ENCODE data around the gene PLXNA2.

The PLXNA2 gene

GRCh38 chr1:208275083-208275482 lies 30.9 kb upstream of the PLXNA2 start:
- Histone ChIP-seq H3K27me3 (ENCODE audit: control insufficient read depth, insufficient read depth, low read length) (no peaks in the 10 kb centered on the region), H3K36me3 (ENCODE audit: control insufficient read depth, insufficient read depth, low read length) (no peaks in the 10 kb centered on the region), H3K4me3 (ENCODE audit: low read length) (no peak overlapping the region), H3K4me1 (ENCODE audit: control insufficient read depth, insufficient read depth, low read length) (no peaks in the 10 kb centered on the region), H3K9ac (ENCODE audit: low read length) (no peak overlapping the region), H3K27ac (ENCODE audit: low read depth, low read length) (no peak overlapping the region)

DNA sequence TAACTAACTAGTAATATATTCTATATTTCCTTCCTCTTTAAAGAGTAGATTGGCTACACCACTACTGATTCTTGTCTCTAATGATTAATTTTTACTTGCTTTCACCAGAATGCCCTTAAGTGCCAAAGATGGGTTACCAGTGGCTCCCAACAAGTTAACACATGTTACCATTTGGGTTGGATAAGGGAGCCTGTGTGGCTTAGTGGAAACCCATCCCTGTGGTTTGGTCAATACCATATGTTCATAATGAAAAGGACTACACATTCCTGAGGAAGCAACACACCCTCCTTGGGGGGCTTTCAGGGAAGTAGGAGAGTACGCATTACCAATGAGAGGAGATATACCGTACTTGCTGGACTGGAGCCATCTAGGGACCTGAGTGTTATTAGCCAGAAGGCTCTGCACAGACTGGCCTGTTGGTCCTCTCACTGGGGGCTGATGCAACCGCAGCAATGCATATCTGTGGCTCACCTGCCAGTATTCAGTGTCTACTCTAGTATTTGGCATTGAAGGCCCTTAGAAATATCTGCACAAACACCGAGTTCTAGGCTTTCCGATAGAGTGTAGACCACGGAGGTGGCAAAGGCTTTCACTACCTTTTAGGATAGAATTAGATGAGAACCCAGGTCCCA lies 29.3 kb upstream of the PLXNA2 start:
- H3K27me3 ChIP-seq (ENCODE audit: control insufficient read depth, insufficient read depth, low read length), result no peaks in the 10 kb centered on the region
- H3K4me1 ChIP-seq (ENCODE audit: control insufficient read depth, insufficient read depth, low read length), result no peaks in the 10 kb centered on the region
- H3K27ac ChIP-seq (ENCODE audit: low read depth, low read length), result no peak overlapping the region
- H3K4me3 ChIP-seq (ENCODE audit: low read length), result no peak overlapping the region
- no peak overlapping the region for H3K9ac ChIP-seq (ENCODE audit: low read length)
- H3K36me3 ChIP-seq (ENCODE audit: control insufficient read depth, insufficient read depth, low read length), result no peaks in the 10 kb centered on the region

GRCh38 chr1:208272713-208273112 lies 28.5 kb upstream of the PLXNA2 start:
- no peak overlapping the region for H3K9ac ChIP-seq (ENCODE audit: low read length)
- no peak overlapping the region for H3K4me3 ChIP-seq (ENCODE audit: low read length)
- H3K27me3 ChIP-seq (ENCODE audit: control insufficient read depth, insufficient read depth, low read length), result no peaks in the 10 kb centered on the region
- H3K36me3 ChIP-seq (ENCODE audit: control insufficient read depth, insufficient read depth, low read length), result no peaks in the 10 kb centered on the region
- H3K4me1 ChIP-seq (ENCODE audit: control insufficient read depth, insufficient read depth, low read length), result no peaks in the 10 kb centered on the region
- H3K27ac ChIP-seq (ENCODE audit: low read depth, low read length), result no peak overlapping the region

GRCh38 chr1:208272311-208272710 lies 28.1 kb upstream of the PLXNA2 start:
- Histone ChIP-seq H3K4me3 (ENCODE audit: low read length) (no peak overlapping the region), H3K27ac (ENCODE audit: low read depth, low read length) (no peak overlapping the region)

GRCh38 chr1:208271236-208271635 lies 27.1 kb upstream of the PLXNA2 start:
- no peaks in the 10 kb centered on the region for H3K4me1 ChIP-seq (ENCODE audit: control insufficient read depth, insufficient read depth, low read length)
- no peaks in the 10 kb centered on the region for H3K27me3 ChIP-seq (ENCODE audit: control insufficient read depth, insufficient read depth, low read length)

More at GRCh38 chr1:208272311-208272710, 28.1 kb upstream of the PLXNA2 start:
- Histone ChIP-seq H3K9ac (ENCODE audit: low read length) (no peak overlapping the region), H3K27me3 (ENCODE audit: control insufficient read depth, insufficient read depth, low read length) (no peaks in the 10 kb centered on the region), H3K36me3 (ENCODE audit: control insufficient read depth, insufficient read depth, low read length) (no peaks in the 10 kb centered on the region), H3K4me1 (ENCODE audit: control insufficient read depth, insufficient read depth, low read length) (no peaks in the 10 kb centered on the region)

GRCh38 chr1:208270651-208271141 lies 26.5 kb upstream of the PLXNA2 start:
- Histone ChIP-seq H3K9ac (ENCODE audit: low read length) (no peak overlapping the region), H3K27me3 (ENCODE audit: control insufficient read depth, insufficient read depth, low read length) (no peaks in the 10 kb centered on the region)

More at GRCh38 chr1:208271236-208271635, 27.1 kb upstream of the PLXNA2 start:
- Histone ChIP-seq H3K36me3 (ENCODE audit: control insufficient read depth, insufficient read depth, low read length) (no peaks in the 10 kb centered on the region), H3K27ac (ENCODE audit: low read depth, low read length) (no peak overlapping the region), H3K9ac (ENCODE audit: low read length) (no peak overlapping the region), H3K4me3 (ENCODE audit: low read length) (no peak overlapping the region)

GRCh38 chr1:208269338-208269666 lies 25.1 kb upstream of the PLXNA2 start:
- no peaks in the 10 kb centered on the region for H3K27me3 ChIP-seq (ENCODE audit: control insufficient read depth, insufficient read depth, low read length)
- H3K36me3 ChIP-seq (ENCODE audit: control insufficient read depth, insufficient read depth, low read length), result no peaks in the 10 kb centered on the region
- H3K4me1 ChIP-seq (ENCODE audit: control insufficient read depth, insufficient read depth, low read length), result no peaks in the 10 kb centered on the region
- no peak overlapping the region for H3K27ac ChIP-seq (ENCODE audit: low read depth, low read length)
- H3K9ac ChIP-seq (ENCODE audit: low read length), result no peak overlapping the region
- no peak overlapping the region for H3K4me3 ChIP-seq (ENCODE audit: low read length)

More at GRCh38 chr1:208270651-208271141, 26.5 kb upstream of the PLXNA2 start:
- no peak overlapping the region for H3K27ac ChIP-seq (ENCODE audit: low read depth, low read length)
- no peaks in the 10 kb centered on the region for H3K36me3 ChIP-seq (ENCODE audit: control insufficient read depth, insufficient read depth, low read length)
- H3K4me1 ChIP-seq (ENCODE audit: control insufficient read depth, insufficient read depth, low read length), result no peaks in the 10 kb centered on the region
- H3K4me3 ChIP-seq (ENCODE audit: low read length), result no peak overlapping the region

DNA sequence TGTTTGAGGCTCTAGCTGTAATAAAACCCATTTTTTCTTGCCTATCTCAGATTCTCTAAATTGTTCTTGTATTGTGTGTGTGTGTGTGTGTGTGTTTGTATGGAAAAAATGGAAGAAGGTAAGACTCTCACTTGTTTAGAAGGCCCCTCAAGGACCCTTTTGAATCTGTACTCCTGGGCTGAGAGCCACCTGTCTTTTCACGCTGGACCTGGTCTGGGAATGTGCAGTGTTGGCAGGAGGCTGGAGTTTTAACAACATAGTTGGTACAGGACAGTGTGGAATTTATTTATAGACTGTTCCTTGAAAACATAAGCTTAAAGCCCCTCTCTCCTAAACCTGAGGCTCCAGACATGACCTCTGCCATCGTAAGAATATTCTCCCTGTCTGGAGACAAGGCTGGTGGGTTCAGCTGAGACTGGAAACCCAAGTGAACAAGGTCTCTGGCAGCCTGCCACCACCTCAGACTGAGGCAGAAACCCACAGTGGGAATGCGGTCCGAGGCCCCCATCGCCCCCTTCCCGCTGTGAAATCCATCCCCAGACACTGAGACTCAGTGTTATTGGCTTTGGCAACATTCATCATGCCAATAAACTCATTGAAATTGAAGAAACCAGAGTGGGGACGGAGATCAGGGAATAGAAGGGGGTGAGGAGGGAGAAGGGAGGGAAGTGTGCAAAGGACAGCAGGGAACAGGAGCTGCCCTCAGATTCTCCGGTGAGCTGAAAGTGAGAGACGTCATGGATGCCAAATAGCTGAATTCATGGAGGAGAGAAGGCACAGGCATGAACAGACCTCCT lies 24.6 kb upstream of the PLXNA2 start:
- H3K9ac ChIP-seq (ENCODE audit: low read length), result no peak overlapping the region
- no peaks in the 10 kb centered on the region for H3K4me1 ChIP-seq (ENCODE audit: control insufficient read depth, insufficient read depth, low read length)
- no peak overlapping the region for H3K27ac ChIP-seq (ENCODE audit: low read depth, low read length)
- H3K4me3 ChIP-seq (ENCODE audit: low read length), result no peak overlapping the region
- H3K36me3 ChIP-seq (ENCODE audit: control insufficient read depth, insufficient read depth, low read length), result no peaks in the 10 kb centered on the region
- H3K27me3 ChIP-seq (ENCODE audit: control insufficient read depth, insufficient read depth, low read length), result no peaks in the 10 kb centered on the region

GRCh38 chr1:208265525-208265924 lies 21.3 kb upstream of the PLXNA2 start:
- H3K9ac ChIP-seq (ENCODE audit: low read length), result no peak overlapping the region
- H3K4me3 ChIP-seq (ENCODE audit: low read length), result no peak overlapping the region
- H3K4me1 ChIP-seq (ENCODE audit: control insufficient read depth, insufficient read depth, low read length), result no peaks in the 10 kb centered on the region
- no peak overlapping the region for H3K27ac ChIP-seq (ENCODE audit: low read depth, low read length)
- no peaks in the 10 kb centered on the region for H3K36me3 ChIP-seq (ENCODE audit: control insufficient read depth, insufficient read depth, low read length)
- H3K27me3 ChIP-seq (ENCODE audit: control insufficient read depth, insufficient read depth, low read length), result no peaks in the 10 kb centered on the region

DNA sequence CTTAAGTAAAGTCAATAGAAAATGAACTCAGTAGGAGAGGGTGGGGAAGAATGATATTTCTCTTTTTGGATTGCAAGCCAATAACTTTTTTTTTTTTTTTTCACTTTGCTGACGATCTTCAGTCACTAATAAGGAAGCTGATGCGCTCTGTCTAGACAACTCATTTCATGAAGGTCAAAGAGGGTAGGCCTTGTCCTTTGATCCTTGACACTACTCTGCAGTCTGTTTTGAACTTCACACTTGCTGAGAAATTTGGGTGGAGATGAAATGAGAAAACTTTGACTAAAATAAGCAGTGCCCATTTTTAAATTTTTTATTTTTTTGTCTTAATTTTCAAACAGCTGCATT lies 20.9 kb upstream of the PLXNA2 start:
- Histone ChIP-seq H3K36me3 (ENCODE audit: control insufficient read depth, insufficient read depth, low read length) (no peaks in the 10 kb centered on the region), H3K4me3 (ENCODE audit: low read length) (no peak overlapping the region)

GRCh38 chr1:208264469-208265121 lies 20.4 kb upstream of the PLXNA2 start:
- Histone ChIP-seq H3K27me3 (ENCODE audit: control insufficient read depth, insufficient read depth, low read length) (no peaks in the 10 kb centered on the region), H3K36me3 (ENCODE audit: control insufficient read depth, insufficient read depth, low read length) (no peaks in the 10 kb centered on the region), H3K4me3 (ENCODE audit: low read length) (no peak overlapping the region), H3K27ac (ENCODE audit: low read depth, low read length) (no peak overlapping the region), H3K4me1 (ENCODE audit: control insufficient read depth, insufficient read depth, low read length) (no peaks in the 10 kb centered on the region), H3K9ac (ENCODE audit: low read length) (no peak overlapping the region)

More for the DNA sequence above, 20.9 kb upstream of the PLXNA2 start:
- Histone ChIP-seq H3K4me1 (ENCODE audit: control insufficient read depth, insufficient read depth, low read length) (no peaks in the 10 kb centered on the region), H3K9ac (ENCODE audit: low read length) (no peak overlapping the region), H3K27ac (ENCODE audit: low read depth, low read length) (no peak overlapping the region), H3K27me3 (ENCODE audit: control insufficient read depth, insufficient read depth, low read length) (no peaks in the 10 kb centered on the region)

- H3K27me3 ChIP-seq (ENCODE audit: control insufficient read depth, insufficient read depth, low read length), result no peaks in the 10 kb centered on the region
- no peak overlapping the region for H3K4me3 ChIP-seq (ENCODE audit: low read length)
- no peaks in the 10 kb centered on the region for H3K4me1 ChIP-seq (ENCODE audit: control insufficient read depth, insufficient read depth, low read length)
- H3K9ac ChIP-seq (ENCODE audit: low read length), result no peak overlapping the region
- H3K27ac ChIP-seq (ENCODE audit: low read depth, low read length), result no peak overlapping the region
- H3K36me3 ChIP-seq (ENCODE audit: control insufficient read depth, insufficient read depth, low read length), result no peaks in the 10 kb centered on the region
Observed at GRCh38 chr1:208261874-208262273, 17.7 kb upstream of the PLXNA2 start.

Data from rectal smooth muscle tissue (tissue), 1 donor.